D721Med (cell line): ENCODE results near the gene TMSB10.

Experiments used
- DNase-seq: peaks from one replicate; pipeline ENCODE4 v3.0.0; 2011; ENCODE audit warnings: low spot score; ENCODE audit not compliant: insufficient read length
- FAIRE-seq: peaks from 2 replicates; lab custom pipeline; 2011; peaks lifted over from hg19 to GRCh38; lab: Jason Lieb, UNC
- CTCF ChIP-seq: IDR thresholded peaks from 2 replicates; pipeline ENCODE4 v1.5.1; 2012; ENCODE audit warnings: mild to moderate bottlenecking, control low read depth; ENCODE audit not compliant: insufficient read depth; ENCODE audit errors: missing control alignments

TMSB10 gene

GRCh38 chr2:84886791-84887190 is 18.7 kb upstream of the TMSB10 start:
- DNase-seq (no peak), FAIRE-seq (no peak)
- TF ChIP-seq CTCF, result no peak

- no peak for FAIRE-seq
- no peak for TF ChIP-seq CTCF
- no peak for DNase-seq
Observed at GRCh38 chr2:84888401-84889276, 16.8 kb upstream of the TMSB10 start.

GRCh38 chr2:84889332-84889731 is 16.1 kb upstream of the TMSB10 start:
- DNase-seq, result no peak
- FAIRE-seq, result no peak
- TF ChIP-seq CTCF, result no peak

- no peak for FAIRE-seq
- no peak for TF ChIP-seq CTCF
- no peak for DNase-seq
Observed at GRCh38 chr2:84891355-84892010, 14.0 kb upstream of the TMSB10 start.

- FAIRE-seq (no peak), DNase-seq (no peak)
- no peak for TF ChIP-seq CTCF
Observed at GRCh38 chr2:84894131-84894586, 11.3 kb upstream of the TMSB10 start.

GRCh38 chr2:84894758-84895520 is 10.5 kb upstream of the TMSB10 start:
- FAIRE-seq (no peak), DNase-seq (no peak)
- TF ChIP-seq CTCF, result no peak
